ENCODE results near the gene JSRP1.

The JSRP1 gene

GRCh38 chr19:2226051-2226839 lies 30.0 kb downstream of the JSRP1 start:
- no peak overlapping the region for H3K4me3 ChIP-seq (ENCODE audit: low read length)
- DNase-seq (ENCODE audit: low read depth, low spot score), result no peak

- no peak overlapping the region for H3K4me3 ChIP-seq (ENCODE audit: low read length)
- DNase-seq (ENCODE audit: low read depth, low spot score), result no peak
Observed at GRCh38 chr19:2225415-2226050, 30.7 kb downstream of the JSRP1 start.

DNA sequence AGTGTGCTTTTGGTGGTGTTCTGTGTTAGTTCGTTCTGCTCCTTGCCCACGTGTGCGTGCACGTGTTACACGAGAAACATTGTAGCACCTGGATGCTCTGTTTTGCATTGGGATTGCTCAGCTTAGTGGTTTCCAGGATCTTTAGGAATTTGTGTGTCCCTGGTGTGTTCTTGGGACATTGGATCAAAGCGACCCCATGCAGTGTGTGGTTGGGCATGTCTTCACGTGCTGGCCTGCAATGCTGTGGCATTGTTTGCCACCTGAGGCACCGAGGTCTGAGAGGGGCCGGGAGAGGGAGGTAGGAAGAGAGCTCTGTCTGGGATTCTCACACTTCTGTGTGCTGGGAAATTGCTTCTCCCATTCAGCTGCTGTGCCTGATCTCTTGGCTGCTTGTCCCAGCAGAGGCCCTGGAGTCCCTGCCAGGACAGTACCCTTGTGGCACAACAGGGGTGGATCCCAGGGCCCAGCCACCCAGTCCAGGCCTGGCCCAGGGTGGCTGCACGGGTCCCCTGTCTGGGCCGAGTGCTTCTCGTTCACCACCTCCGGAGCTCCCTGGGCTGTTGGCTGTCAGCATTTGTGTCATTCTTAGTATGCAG lies 31.4 kb downstream of the JSRP1 start:
- no peak for DNase-seq (ENCODE audit: low read depth, low spot score)
- H3K4me3 ChIP-seq (ENCODE audit: low read length), result no peak overlapping the region

- H3K4me3 ChIP-seq (ENCODE audit: low read length), result no peak overlapping the region
- DNase-seq (ENCODE audit: low read depth, low spot score), result no peak
Observed at GRCh38 chr19:2223959-2224358, 32.3 kb downstream of the JSRP1 start.

DNA sequence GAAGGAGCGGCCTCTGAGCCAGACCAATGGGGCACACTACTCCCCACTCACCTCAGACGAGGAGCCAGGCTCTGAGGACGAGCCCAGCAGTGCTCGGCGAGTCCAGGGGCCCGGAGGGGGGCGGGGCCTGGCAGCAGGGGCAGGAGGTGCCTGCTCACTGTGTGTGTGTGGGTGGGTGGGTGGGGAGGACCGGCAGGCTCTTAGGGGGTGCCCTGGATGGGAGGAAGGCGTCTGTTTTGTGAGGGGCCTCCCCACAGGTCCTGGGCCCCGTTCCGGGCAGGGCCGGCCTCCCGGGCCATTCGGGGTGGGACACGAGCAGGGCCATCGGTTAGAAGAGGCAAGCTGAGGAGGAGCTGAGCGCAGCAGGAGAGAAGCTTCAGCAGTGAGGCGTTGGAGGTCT lies 32.8 kb downstream of the JSRP1 start:
- no peak for DNase-seq (ENCODE audit: low read depth, low spot score)
- no peak overlapping the region for H3K4me3 ChIP-seq (ENCODE audit: low read length)

GRCh38 chr19:2221918-2222317 lies 34.3 kb downstream of the JSRP1 start:
- DNase-seq (ENCODE audit: low read depth, low spot score), result no peak
- no peak overlapping the region for H3K4me3 ChIP-seq (ENCODE audit: low read length)

DNA sequence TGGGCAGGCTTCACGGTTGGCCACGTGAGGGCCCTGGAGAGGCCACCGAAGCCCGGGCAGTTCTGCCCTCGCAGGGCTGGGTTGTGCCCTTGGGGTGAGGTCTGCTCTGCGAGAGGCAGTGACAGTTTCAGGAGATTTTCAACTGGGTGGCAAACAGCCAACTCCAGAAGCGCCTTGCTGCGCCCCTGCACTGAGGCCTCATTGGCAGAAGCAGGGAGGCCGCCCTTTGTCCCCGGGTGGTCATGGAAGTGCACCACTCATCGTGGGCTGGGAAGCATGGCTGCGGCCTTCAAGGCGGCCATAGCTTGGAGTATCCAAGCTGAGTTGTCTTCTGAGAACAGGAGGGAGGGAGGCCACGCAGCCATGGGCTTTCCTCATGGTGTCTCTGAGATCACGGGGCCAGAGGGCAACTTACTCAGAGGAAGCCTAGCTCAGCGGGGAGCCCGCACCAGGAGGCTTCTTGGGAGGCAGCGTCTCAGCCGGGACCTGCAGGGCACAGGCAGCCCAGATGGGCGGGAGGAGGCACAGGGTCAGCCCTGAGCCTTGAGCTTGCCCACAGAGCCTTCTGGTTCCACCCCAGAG lies 34.9 kb downstream of the JSRP1 start:
- DNase-seq (ENCODE audit: low read depth, low spot score), result no peak
- H3K4me3 ChIP-seq (ENCODE audit: low read length), result no peak overlapping the region

DNA sequence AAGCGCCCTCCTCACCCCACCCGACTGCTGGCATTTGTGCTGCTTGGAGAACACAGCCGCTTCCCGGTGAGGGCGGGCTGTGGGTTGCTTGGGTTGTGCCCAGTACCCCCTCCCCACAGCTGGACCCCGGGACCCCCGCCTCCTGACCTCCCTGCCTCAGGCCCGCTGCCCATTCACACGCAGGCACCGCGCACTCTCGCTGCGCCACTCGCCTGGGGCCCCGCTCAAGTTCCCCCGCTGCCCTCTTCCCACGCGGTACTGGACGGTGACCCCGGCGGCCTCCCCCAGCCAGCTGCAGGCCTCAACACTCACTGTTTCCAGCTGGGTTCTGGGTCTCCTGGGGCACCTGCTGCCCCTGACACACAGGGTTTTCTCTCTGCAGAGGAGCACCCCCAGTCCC lies 36.5 kb downstream of the JSRP1 start:
- no peak overlapping the region for H3K4me3 ChIP-seq (ENCODE audit: low read length)
- no peak for DNase-seq (ENCODE audit: low read depth, low spot score)

DNA sequence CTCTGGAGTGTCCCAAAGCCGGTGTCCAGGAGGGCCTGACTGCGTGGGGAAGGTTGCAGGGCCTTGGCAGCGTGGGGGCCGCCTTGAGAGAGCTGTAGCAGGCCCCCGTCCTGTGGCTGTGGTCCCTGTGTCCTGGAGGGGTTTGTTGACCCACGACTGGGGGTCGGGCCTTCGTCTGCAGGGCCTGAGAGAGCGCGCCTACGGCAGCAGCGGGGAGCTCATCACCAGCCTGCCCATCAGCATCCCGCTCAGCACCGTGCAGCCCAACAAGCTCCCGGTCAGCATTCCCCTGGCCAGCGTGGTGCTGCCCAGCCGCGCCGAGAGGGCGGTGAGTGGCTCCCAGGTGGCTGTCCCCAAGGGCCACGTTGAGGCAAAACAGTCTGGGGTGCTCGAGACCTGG lies 38.6 kb downstream of the JSRP1 start:
- H3K4me3 ChIP-seq (ENCODE audit: low read length), result no peak overlapping the region

DNA sequence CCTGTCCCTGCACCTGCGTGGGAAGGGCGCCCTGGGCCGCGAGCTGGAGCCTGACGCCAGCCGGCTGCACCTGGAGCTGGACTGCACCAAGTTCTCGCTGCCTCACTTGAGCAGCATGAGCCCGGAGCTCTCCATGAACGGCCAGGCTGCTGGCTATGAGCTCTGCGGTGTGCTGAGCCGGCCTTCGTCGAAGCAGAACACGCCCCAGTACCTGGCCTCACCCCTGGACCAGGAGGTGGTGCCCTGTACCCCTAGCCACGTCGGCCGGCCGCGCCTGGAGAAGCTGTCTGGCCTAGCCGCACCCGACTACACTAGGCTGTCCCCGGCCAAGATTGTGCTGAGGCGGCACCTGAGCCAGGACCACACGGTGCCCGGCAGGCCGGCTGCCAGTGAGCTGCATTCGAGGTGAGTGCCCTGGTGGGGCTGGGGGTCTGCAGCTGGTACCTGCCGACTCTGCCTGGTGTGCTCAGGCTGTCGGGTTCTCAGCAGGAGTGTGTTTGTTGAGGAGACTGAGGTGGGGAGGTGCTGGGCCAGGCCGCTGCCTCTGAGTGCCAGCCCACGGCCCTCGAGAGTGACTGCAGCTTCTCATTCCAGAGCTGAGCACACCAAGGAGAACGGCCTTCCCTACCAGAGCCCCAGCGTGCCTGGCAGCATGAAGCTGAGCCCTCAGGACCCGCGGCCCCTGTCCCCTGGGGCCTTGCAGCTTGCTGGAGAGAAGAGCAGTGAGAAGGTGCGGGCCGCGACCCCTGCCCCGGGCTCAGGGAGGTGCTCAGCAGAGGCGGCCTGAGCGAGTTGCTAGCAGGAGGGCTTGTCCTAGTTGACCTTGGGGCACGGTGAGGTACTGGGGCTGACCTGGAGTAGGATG lies 39.6 kb downstream of the JSRP1 start:
- no peak overlapping the region for H3K4me3 ChIP-seq (ENCODE audit: low read length)
- DNase-seq (ENCODE audit: low read depth, low spot score), result no peak

More for the DNA sequence above, 38.6 kb downstream of the JSRP1 start:
- no peak for DNase-seq (ENCODE audit: low read depth, low spot score)

DNA sequence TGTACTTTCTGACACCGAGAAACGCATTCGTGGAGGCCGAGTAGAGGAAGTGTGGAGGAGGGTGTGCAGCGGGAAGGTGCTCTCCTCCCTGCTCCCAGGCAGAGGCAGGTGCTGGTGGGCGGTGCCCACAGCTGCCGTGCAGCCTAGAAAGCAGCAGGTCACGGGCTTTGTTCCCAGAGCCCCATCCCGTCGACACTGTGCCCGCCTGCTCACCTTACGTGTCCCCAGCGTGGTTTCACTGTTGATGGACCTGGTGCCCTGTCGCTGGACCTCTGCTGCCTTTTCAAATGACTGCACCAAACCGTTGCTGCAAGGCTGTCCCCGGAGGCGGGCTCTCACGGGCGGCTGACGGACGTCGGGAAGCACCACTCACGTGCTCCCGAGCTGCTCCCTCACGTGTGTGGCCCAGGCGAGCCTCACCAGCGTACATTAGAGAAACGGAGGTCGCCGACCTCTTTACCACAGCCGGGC lies 40.9 kb downstream of the JSRP1 start:
- no peak overlapping the region for H3K4me3 ChIP-seq (ENCODE audit: low read length)
- DNase-seq (ENCODE audit: low read depth, low spot score), result no peak

DNA sequence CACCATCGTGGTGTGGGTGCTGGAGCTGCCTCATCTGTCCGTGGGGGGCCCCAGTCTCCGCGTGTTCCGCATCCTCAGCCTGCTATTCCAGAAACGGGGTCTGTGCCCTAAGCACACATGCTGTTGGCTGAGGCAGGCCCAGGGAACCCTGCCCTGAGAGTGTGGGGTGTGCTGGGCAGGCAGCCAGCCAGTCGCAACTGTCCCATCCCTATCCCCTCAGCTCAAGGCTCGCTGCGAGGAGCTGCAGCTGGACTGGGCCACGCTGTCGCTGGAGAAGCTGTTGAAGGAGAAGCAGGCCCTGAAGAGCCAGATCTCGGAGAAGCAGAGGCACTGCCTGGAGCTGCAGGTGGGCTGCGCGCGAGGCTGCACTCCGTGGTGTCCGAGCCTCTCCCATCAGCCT lies 42.0 kb downstream of the JSRP1 start:
- H3K4me3 ChIP-seq (ENCODE audit: low read length), result no peak overlapping the region

GRCh38 chr19:2213799-2214198 lies 42.4 kb downstream of the JSRP1 start:
- no peak for DNase-seq (ENCODE audit: low read depth, low spot score)
- H3K4me3 ChIP-seq (ENCODE audit: low read length), result no peak overlapping the region

More for the DNA sequence above, 42.0 kb downstream of the JSRP1 start:
- DNase-seq (ENCODE audit: low read depth, low spot score), result no peak

- no peak overlapping the region for H3K4me3 ChIP-seq (ENCODE audit: low read length)
- DNase-seq (ENCODE audit: low read depth, low spot score), result no peak
Observed at GRCh38 chr19:2212861-2213711, 43.1 kb downstream of the JSRP1 start.

- no peak for DNase-seq (ENCODE audit: low read depth, low spot score)
- no peak overlapping the region for H3K4me3 ChIP-seq (ENCODE audit: low read length)
Observed at GRCh38 chr19:2210987-2211740, 45.1 kb downstream of the JSRP1 start.

DNA sequence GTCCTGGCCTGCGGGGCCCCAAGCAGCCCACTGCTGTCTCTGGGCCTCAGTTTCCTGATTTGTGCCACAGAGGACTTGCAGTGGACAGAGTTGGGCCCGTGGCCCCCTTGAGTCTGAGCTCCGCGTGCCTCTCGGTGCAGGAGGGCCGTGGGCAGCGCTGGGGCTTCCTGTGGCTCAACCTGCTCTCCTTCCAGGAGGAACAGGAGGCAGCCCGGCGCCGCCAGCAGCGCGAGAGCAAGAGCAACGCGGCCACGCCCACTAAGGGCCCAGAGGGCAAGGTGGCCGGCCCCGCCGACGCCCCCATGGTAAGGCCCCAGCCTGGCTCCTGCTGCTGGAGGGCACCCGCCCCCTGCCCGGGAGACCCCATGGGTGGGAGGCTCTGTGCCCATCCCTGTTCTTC lies 46.0 kb downstream of the JSRP1 start:
- no peak for DNase-seq (ENCODE audit: low read depth, low spot score)
- H3K4me3 ChIP-seq (ENCODE audit: low read length), result no peak overlapping the region

- no peak overlapping the region for H3K4me3 ChIP-seq (ENCODE audit: low read length)
- no peak for DNase-seq (ENCODE audit: low read depth, low spot score)
Observed at GRCh38 chr19:2209408-2209807, 46.8 kb downstream of the JSRP1 start.

- H3K4me3 ChIP-seq (ENCODE audit: low read length), result no peak overlapping the region
- DNase-seq (ENCODE audit: low read depth, low spot score), result no peak
Observed at GRCh38 chr19:2208975-2209374, 47.2 kb downstream of the JSRP1 start.

Data from Jurkat, Clone E6-1 (cell line).